Right forelimb (tissue), 1 donor: Measurements from ENCODE around the gene ADTRP.

Experiments
- DNase-seq: peaks from one replicate; pipeline ENCODE4 v3.0.0-alpha.2; 2018

Gene ADTRP

GRCh38 chr6:11772109-11772825 is 6.3 kb downstream of the ADTRP start:
- DNase-seq, result no peak

GRCh38 chr6:11771473-11772048 is 7.0 kb downstream of the ADTRP start:
- no peak for DNase-seq

- peak; percentile 67 for DNase-seq
Measured at GRCh38 chr6:11770546-11771466, 7.8 kb downstream of the ADTRP start.

- DNase-seq, result no peak
Measured at GRCh38 chr6:11769811-11770545, 8.6 kb downstream of the ADTRP start.

GRCh38 chr6:11769244-11769643 is 9.4 kb downstream of the ADTRP start:
- no peak for DNase-seq

- no peak for DNase-seq
Measured at GRCh38 chr6:11767978-11768756, 10.4 kb downstream of the ADTRP start.

- DNase-seq, result no peak
Measured at GRCh38 chr6:11767458-11767857, 11.1 kb downstream of the ADTRP start.

- DNase-seq, result no peak
Measured at GRCh38 chr6:11766589-11767450, 11.8 kb downstream of the ADTRP start.

- no peak for DNase-seq
Measured at GRCh38 chr6:11766043-11766442, 12.6 kb downstream of the ADTRP start.

- no peak for DNase-seq
Measured at GRCh38 chr6:11764250-11764604, 14.4 kb downstream of the ADTRP start.

- DNase-seq, result no peak
Measured at GRCh38 chr6:11763460-11764249, 14.9 kb downstream of the ADTRP start.

- no peak for DNase-seq
Measured at GRCh38 chr6:11762794-11763459, 15.7 kb downstream of the ADTRP start.

GRCh38 chr6:11761744-11762620 is 16.6 kb downstream of the ADTRP start:
- DNase-seq, result no peak

GRCh38 chr6:11760015-11760473 is 18.6 kb downstream of the ADTRP start:
- DNase-seq, result no peak

GRCh38 chr6:11758878-11759277 is 19.7 kb downstream of the ADTRP start:
- no peak for DNase-seq

- DNase-seq, result no peak
Measured at GRCh38 chr6:11756726-11757125, 21.9 kb downstream of the ADTRP start.

GRCh38 chr6:11756292-11756691 is 22.3 kb downstream of the ADTRP start:
- DNase-seq, result no peak

GRCh38 chr6:11755725-11756124 is 22.9 kb downstream of the ADTRP start:
- no peak for DNase-seq
